Stimulated activated CD4-positive, alpha-beta T cell treated with anti-CD3 and anti-CD28 coated beads, Interleukin-1b, Interleukin-23, amount 100 ng/mL, for 48 hours (primary cell): ENCODE data around the gene ADGRL2.
"Not testable (repeated sequence)": the region's sequence is repeated elsewhere in the genome, so short reads cannot be mapped to it uniquely, and the experiment has no call there.

Source experiments
- DNase-seq: peaks from one replicate; pipeline ENCODE4 v3.0.0-alpha.2; 2020

Gene ADGRL2

DNA sequence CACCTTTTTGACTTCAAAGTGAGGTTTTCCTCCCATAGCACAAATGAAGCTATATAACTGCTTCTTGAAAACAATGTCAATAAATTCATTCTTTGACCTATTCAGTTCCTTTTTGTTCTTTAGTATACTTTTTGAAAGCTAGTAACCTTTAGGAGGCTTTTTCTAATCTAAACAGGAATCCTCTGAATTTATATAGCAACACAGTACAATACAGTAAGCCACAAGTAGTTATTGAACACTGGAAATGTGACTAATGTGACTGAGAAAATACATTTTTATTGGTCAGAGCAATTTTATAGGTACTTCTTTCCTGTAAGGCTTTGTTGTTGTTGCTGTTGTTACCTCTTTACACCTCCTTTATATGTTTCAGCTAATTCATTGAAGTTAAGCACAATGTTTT, 49.8 kb downstream of the ADGRL2 start:
- no peak for DNase-seq

GRCh38 chr1:81851217-81851616, 50.5 kb downstream of the ADGRL2 start:
- no peak for DNase-seq

DNA sequence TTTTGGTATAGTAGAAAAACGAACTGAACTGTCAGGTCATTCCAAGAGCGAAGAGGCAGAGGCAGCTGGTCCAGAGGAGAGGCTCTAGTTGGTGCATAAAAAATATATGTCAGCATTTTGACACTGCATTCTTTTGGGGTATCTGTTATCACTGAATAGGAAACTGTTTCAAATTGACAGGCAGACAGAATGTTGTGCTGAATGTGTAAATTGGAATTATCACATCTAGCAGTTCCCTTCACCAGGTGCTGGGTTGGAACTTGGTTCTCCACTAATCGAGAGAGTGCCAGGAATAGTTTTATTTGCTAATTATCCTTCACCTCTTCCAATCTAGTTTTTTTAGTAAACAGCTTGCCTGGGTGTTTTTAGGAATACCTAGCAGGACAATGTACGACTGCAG, 52.2 kb downstream of the ADGRL2 start:
- DNase-seq, result no peak

DNA sequence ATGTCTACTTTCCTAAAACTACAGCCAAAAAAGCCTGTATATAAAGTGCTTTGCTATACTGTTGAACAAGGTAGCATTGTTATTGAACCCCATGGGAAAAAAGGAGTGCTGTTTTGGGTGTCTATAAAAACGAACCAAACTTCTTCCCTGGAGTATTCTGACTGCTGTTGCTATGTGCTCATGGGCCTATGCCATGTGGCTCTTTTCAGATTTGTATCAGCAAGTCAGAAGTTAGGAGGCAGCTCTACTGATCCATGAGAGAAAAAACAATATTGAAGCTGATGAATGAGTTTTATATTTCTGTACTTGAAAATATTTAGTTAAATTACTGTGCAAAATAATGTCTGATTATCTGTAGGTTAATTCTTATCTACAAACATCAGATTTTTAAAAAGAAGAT, 66.5 kb downstream of the ADGRL2 start:
- no peak for DNase-seq

- no peak for DNase-seq
Observed at GRCh38 chr1:81869307-81869706, 68.6 kb downstream of the ADGRL2 start.

GRCh38 chr1:81871091-81871490, 70.4 kb downstream of the ADGRL2 start:
- DNase-seq, result not testable (repeated sequence)

DNA sequence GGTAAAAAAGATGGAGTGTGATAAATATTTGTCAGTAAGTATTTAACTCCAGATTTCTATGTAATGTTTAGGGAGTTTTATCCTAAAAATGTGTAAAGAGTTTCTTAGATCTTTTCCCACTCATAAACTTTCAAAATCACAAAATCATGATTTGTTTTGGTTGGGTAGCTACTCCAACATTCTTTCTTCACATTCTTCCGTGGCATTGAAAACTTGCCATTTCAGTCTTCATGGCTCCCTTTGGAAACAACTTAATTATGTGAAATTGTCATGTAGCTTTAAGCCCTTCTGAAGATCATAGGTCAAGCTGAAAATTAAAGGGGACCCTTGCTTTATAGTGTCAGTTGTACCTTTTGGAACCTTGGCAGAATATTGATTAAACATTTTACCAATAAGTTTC, 73.2 kb downstream of the ADGRL2 start:
- DNase-seq, result no peak

- DNase-seq, result no peak
Observed at GRCh38 chr1:81874461-81874860, 73.7 kb downstream of the ADGRL2 start.

- no peak for DNase-seq
Observed at GRCh38 chr1:81874940-81875339, 74.2 kb downstream of the ADGRL2 start.

GRCh38 chr1:81876901-81877733, 76.4 kb downstream of the ADGRL2 start:
- no peak for DNase-seq

- no peak for DNase-seq
Observed at GRCh38 chr1:81877940-81878339, 77.2 kb downstream of the ADGRL2 start.

DNA sequence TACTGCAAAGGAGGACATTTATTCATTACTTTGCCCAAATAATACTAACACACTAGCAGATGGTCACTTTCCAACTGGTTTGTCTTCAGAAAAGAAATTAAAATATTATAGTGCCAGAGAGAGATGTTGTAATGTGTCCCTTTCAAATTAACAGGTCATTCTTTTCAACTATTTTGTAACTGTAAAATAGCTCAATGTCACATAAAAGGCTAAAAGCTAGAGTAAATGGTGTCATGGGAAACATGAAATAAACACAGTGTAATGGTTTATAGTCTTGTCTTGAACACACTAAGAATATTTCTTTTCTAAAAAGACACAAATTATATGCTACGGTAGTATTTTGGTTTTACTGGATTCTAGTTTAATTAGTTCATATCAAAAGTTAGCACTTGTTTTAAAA, 77.8 kb downstream of the ADGRL2 start:
- no peak for DNase-seq

DNA sequence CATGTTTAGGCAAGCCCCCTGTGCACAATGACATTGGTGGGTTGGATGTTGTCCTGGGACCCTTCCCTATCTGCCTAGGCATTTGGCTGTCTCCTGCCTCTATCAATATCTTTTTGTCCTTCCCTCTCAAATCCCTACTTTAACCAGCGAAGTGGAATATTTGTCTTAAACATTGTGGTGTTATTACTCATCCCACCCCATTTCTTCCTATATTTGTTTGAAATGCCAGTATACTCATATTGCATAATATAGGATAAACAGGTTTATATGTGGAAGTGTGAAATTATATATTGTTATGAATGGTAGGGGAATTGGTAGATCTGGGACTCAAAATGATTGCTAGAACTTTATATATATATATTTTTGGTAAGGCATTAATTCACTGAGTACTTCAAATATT, 80.0 kb downstream of the ADGRL2 start:
- DNase-seq, result no peak

DNA sequence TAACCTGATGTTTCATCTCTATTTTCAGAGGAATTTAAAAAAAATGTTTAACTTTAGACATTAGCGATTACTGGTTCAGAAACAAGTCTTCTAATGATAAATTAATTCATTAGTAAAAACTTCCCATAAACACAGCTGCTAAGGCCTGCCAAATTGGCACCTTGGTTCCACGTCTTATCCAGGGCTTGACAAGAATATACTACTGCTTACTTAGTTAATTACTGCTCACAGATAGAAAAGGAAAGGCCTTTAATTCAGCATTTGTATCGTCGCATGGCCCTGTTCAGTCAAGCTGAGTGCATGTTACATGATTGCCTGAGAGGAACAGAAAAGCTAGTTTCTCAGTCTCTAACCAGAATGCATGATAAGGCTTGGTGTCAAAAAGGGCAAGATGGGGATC, 84.6 kb downstream of the ADGRL2 start:
- no peak for DNase-seq

DNA sequence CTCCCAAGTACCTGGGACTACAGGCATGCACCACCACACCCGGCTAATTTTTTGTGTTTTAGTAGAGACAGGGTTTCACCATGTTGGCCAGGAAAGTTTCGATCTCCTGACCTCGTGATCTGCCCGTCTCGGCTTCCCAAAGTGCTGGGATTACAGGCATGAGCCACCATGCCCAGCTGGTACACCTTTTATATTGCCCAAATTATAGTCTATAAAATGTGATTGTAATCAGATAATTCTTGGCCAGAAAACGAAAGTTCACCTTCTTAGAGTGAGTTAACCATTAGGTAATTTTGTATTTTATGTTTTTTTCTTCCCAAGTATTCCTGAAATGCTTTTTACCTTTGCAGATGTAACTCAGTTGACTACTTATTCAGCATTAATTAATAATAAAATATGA, 85.6 kb downstream of the ADGRL2 start:
- DNase-seq, result not testable (repeated sequence)

- DNase-seq, result no peak
Observed at GRCh38 chr1:81887421-81888144, 86.8 kb downstream of the ADGRL2 start.

- DNase-seq, result no peak
Observed at GRCh38 chr1:81889166-81889565, 88.4 kb downstream of the ADGRL2 start.

DNA sequence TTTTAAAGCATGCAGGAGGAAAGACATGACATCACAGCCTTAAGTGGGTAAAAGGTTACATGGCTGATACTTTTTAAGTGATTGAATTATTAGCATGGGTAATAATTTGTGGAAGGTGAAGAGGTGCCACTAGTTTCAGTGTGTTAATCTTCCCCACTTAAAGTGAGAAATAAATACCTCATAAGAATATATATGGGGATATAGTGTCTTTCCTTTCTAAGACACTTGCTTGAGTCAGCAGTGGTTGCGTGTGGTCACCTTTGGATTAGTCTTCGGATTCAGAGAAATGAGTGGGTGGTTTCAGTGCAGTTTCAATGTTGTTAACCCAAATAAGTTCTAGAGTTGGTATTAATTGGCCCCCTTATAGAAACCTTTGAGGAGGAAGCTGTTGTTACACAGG, 94.1 kb downstream of the ADGRL2 start:
- no peak for DNase-seq

GRCh38 chr1:81899214-81899821, 98.6 kb downstream of the ADGRL2 start:
- no peak for DNase-seq

GRCh38 chr1:81907575-81907974, 106.8 kb downstream of the ADGRL2 start:
- DNase-seq, result no peak

DNA sequence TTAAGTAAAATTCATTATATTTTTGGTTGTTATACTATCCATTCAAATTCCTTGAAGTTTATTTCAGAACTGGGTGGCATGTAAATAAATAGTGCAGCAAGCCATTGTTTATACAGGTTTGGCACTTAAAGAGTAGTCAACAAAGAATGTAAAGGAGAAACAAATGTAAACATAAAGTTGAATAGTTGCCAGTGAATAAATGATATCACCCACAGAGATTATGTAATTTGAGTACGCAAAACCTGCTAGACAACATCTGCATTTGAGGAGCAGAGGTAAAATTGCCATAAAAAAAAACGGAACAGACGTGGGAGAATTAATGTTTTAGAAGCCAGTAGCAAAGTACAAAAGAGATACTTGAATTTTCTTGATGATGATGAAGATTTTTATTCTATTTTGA, 111.6 kb downstream of the ADGRL2 start:
- DNase-seq, result no peak

DNA sequence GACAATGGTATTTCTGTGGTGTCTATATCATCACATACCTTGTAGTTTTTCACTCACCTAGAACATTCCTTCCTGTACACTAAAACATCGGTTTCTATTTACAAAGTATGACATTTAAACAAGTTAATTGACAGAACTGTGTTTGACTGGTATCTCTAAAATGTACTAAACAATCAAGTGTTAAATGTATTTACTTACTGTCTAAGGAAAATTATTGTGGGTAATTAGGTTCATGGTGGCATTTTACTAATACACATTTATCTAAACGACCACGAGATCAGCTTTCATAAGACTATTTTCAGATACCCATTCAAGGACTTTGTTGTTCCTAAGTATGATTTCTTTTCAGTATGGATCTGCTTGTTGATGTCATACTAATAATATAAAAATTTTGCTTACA, 115.2 kb downstream of the ADGRL2 start:
- no peak for DNase-seq

- DNase-seq, result no peak
Observed at GRCh38 chr1:81920245-81920740, 119.6 kb downstream of the ADGRL2 start.

DNA sequence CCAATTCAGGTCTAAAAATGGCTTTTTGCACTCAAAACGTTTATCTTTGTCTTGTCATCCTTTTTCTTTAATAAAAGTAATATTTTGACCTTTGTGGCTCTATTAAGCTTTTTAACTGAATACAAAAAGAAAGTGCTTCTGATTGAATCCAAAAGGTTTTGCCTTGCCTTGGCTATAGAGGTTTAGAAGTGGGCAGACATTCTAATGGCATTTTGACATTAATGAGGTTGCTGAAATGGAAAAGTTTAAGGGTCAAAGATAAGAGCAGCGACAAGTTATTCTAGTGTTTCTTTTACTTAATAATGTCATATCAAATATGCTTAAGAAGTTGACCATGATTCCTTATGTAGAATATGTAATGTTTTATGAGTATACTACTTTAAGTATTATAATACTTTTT, 120.2 kb downstream of the ADGRL2 start:
- DNase-seq, result no peak
